Activated B cell treated with CpG ODN at 0.5 μM for 24 hours (primary cell): ENCODE measurements around the gene MYOM3. TPM values are rescaled to one million over a fixed set of nuclear protein-coding genes. Genes with fewer than 3 reads are reported as not detected.

ENCODE experiments used
- ATAC-seq: fragments of 200-7000 bp; cut with Tn5 transposase; one replicate; pipeline ENCODE4 v1.10.0; 2021; ENCODE audit warnings: low read depth, mild to moderate bottlenecking, moderate library complexity
- CTCF ChIA-PET: fragments of 350-600 bp; sonication (Branson Sonifier 250); formaldehyde crosslinking; loops from one replicate; lab custom pipeline; 2021; ENCODE audit warnings: antibody characterized with exemption; lab: Charles Lee
- POLR2A ChIA-PET: fragments of 350-600 bp; sonication (Branson Sonifier 250); formaldehyde crosslinking; loops from one replicate; lab custom pipeline; 2021; ENCODE audit warnings: antibody characterized with exemption; lab: Charles Lee
- DNase-seq: peaks from one replicate; pipeline ENCODE4 v3.0.0; 2022
- H3K27ac Mint-ChIP-seq: one replicate; pipeline ENCODE4 v1.8.0; 2020; ENCODE audit warnings: mixed read lengths
- H3K27me3 Mint-ChIP-seq: one replicate; pipeline ENCODE4 v1.8.0; 2021; ENCODE audit warnings: mixed read lengths
- H3K36me3 Mint-ChIP-seq: one replicate; pipeline ENCODE4 v1.8.0; 2021; ENCODE audit warnings: low read depth, mixed read lengths
- H3K4me1 Mint-ChIP-seq: one replicate; pipeline ENCODE4 v1.8.0; 2021; ENCODE audit warnings: mixed read lengths
- H3K4me3 Mint-ChIP-seq: one replicate; pipeline ENCODE4 v1.8.0; 2020; ENCODE audit warnings: mild to moderate bottlenecking, mixed read lengths
- H3K9me3 Mint-ChIP-seq: one replicate; pipeline ENCODE4 v1.8.0; 2020; ENCODE audit warnings: mixed read lengths
- intact Hi-C: fragments of 100-400 bp; cut with micrococcal nuclease; formaldehyde crosslinking; loops from one replicate; pipeline ENCODE4 v1.15.1; 2024
- total RNA-seq: library from RNA; stranded (reverse); gene quantifications from 2 replicates; pipeline ENCODE4 v1.2.3, GENCODE V29; 2022
- TF ChIP-seq, protein P1 (sequence below): fragments of 200-600 bp; IDR thresholded peaks from one replicate; pipeline ENCODE4 v1.8.0; 2022; ENCODE audit warnings: antibody characterized with exemption, mild to moderate bottlenecking

Gene MYOM3
- total RNA-seq, 1 donor from 2014 or later = not detected

DNA sequence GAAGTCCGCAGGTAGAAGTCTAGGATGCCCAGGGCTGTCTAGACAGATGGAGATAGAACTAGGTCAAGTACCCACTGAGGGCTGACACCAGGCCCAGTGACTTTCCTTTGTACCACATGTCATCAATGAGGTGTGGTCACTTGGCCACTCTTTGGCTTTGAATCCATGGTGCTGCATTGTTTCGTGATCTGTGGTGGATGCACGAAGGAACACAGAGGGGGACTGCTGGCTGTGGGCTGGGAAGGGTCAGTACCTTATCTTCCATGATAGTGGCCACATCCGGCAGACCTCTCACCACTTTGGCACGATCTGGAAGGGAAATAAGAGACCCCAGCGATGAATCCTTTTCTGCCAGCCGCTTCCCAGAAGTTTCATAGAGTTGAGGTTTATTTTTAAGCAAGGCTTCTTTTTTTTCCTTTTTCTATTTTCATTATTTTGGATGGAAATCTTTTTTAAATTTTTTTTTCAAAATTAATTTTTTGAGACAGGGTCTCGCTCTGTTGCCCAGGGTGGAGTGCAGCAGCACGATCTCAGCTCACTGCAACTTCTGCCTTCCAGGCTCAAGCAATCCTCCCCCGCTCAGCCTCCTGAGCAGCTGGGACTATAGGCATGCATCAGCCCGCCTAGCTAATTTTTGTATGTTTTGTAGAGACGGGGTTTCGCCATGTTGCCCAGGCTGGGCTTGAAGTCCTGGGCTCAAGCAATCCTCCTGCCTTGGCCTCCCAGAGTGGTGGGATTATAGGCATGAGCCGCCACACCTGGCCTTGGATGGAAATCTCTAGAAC is 53.1 kb downstream of the MYOM3 start:
- H3K27me3 Mint-ChIP-seq = no peaks in the 10 kb centered on the region
- TF ChIP-seq, protein P1, sequence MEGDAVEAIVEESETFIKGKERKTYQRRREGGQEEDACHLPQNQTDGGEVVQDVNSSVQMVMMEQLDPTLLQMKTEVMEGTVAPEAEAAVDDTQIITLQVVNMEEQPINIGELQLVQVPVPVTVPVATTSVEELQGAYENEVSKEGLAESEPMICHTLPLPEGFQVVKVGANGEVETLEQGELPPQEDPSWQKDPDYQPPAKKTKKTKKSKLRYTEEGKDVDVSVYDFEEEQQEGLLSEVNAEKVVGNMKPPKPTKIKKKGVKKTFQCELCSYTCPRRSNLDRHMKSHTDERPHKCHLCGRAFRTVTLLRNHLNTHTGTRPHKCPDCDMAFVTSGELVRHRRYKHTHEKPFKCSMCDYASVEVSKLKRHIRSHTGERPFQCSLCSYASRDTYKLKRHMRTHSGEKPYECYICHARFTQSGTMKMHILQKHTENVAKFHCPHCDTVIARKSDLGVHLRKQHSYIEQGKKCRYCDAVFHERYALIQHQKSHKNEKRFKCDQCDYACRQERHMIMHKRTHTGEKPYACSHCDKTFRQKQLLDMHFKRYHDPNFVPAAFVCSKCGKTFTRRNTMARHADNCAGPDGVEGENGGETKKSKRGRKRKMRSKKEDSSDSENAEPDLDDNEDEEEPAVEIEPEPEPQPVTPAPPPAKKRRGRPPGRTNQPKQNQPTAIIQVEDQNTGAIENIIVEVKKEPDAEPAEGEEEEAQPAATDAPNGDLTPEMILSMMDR = no peak
- no peak overlapping the region for H3K27ac Mint-ChIP-seq
- no peaks in the 10 kb centered on the region for H3K4me1 Mint-ChIP-seq
- ChIA-PET POLR2A (no interaction called here), CTCF (no interaction called here)
- intact Hi-C loops = no loop called here
- no peak overlapping the region for H3K4me3 Mint-ChIP-seq
- no peak for ATAC-seq
- no peaks in the 10 kb centered on the region for H3K36me3 Mint-ChIP-seq
- no peak for DNase-seq
- peaks cover 5% of the 10 kb centered on the region for H3K9me3 Mint-ChIP-seq

DNA sequence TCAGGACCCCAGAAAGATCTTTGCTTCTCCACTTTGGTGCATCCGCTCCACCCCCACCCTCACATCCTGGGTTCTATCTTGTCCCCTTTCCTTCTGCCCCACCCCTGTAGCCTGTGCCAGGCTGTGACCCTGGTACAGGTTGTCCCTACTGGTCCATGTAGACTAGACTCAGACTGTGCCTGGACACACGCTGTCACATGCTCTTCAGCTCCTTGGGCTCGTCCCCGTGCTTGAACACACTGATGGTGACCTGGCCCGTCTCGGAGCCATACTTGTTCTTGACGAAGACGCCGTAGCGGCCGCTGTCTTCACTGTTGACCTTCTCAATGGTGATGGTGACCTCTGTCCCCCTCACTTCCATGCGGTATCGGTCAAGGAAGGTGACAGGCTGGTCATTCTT is 54.8 kb downstream of the MYOM3 start:
- H3K27me3 Mint-ChIP-seq = no peaks in the 10 kb centered on the region
- intact Hi-C loops = no loop called here
- H3K4me3 Mint-ChIP-seq = no peak overlapping the region
- DNase-seq = no peak
- H3K4me1 Mint-ChIP-seq = no peaks in the 10 kb centered on the region
- ChIA-PET POLR2A (no interaction called here), CTCF (no interaction called here)
- no peak overlapping the region for H3K27ac Mint-ChIP-seq
- H3K36me3 Mint-ChIP-seq = no peaks in the 10 kb centered on the region
- H3K9me3 Mint-ChIP-seq = peaks cover 1% of the 10 kb centered on the region
- ATAC-seq = no peak
- TF ChIP-seq, protein P1 = no peak

DNA sequence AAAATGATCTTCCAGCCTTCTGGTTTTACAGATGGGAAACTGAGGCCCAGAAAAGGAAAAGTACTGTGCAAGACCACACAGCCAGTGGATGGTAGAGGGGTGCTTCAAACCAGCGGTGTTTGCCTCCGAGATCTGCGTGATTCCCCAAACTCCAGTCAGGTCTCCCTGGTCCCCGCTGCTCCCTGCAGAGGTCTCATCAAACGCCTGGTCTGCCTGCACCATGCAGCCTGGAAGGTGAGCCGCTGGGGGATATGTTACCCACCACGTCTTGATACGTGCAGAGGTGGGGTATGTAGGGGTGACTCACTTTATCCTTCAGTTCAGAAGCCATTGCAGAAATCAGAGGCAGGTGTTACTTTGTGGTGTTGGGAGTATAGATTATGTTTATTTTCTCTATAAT is 56.3 kb downstream of the MYOM3 start:
- DNase-seq (no peak), ATAC-seq (no peak)
- intact Hi-C loops = no loop called here
- ChIA-PET CTCF (no interaction called here), POLR2A (no interaction called here)
- H3K9me3 Mint-ChIP-seq = no peaks in the 10 kb centered on the region
- H3K4me1 Mint-ChIP-seq = no peaks in the 10 kb centered on the region
- no peak overlapping the region for H3K27ac Mint-ChIP-seq
- no peak overlapping the region for H3K4me3 Mint-ChIP-seq
- H3K27me3 Mint-ChIP-seq = peaks cover 2% of the 10 kb centered on the region
- TF ChIP-seq, protein P1 = no peak
- H3K36me3 Mint-ChIP-seq = no peaks in the 10 kb centered on the region

DNA sequence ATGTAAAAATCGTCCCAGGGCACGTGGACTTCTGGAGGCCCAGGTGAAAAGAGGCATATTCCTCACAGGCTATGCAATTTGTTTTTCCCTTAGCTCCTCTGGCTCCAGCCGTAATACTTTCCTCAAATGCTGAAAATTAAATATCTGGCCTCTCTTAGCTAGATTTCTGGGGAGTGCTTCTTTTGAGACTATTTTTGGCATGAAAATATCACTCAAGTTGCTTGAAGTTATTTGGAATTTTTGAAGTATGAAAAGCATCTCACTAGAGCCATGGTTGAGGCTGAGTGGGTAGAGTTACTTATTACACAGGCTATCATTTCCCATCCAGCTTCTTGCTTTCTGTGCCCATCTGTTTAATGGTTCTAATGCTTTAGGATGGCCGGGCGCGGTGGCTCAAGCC is 59.7 kb downstream of the MYOM3 start:
- Mint-ChIP-seq H3K27ac (no peak overlapping the region), H3K9me3 (no peaks in the 10 kb centered on the region), H3K27me3 (peaks cover 3% of the 10 kb centered on the region), H3K4me1 (no peaks in the 10 kb centered on the region), H3K4me3 (no peak overlapping the region), H3K36me3 (no peaks in the 10 kb centered on the region)
- CTCF ChIA-PET = no interaction called here
- TF ChIP-seq, protein P1 = no peak
- no peak for ATAC-seq
- DNase-seq = no peak
- intact Hi-C loops = no loop called here
- POLR2A ChIA-PET = no interaction called here

DNA sequence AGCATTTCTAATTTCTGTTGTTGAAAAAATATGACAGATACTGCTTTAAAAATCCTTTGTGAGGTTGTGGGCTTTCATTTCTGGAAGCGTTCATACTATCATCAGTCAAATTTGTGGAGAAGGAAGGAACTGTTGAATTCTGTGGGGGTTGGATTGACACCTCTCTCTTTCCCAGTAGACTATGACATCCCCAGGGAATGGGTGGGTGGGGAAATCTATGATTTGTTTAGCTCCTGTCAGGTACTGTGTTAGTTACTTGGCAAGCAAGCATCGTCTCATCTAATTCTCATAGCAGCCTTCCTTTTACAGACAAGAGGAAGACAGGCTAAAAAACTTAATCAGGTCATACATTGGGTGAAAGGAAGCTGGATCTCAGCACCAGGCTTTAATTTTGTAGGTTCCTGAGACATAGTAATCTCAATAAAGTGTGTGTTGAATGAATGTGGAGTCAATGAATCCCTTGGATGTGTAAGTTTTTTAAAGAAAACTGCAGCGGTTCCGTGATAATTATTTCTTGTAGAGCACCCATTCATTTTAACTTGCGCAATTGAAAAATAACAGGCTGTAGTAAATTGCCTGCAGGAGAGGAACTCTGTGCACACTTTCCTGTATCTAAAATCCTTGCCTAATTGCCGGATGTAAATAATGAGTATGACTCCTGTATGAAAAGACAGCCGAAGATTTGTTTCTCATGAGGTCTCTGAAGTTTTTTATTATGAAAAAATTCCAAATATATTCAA is 60.6 kb downstream of the MYOM3 start:
- Mint-ChIP-seq H3K27ac (no peak overlapping the region), H3K9me3 (no peaks in the 10 kb centered on the region), H3K36me3 (no peaks in the 10 kb centered on the region), H3K27me3 (peaks cover 5% of the 10 kb centered on the region), H3K4me3 (no peak overlapping the region), H3K4me1 (no peaks in the 10 kb centered on the region)
- CTCF ChIA-PET = no interaction called here
- DNase-seq (no peak), ATAC-seq (no peak)
- intact Hi-C loops = no loop called here
- POLR2A ChIA-PET = no interaction called here
- TF ChIP-seq, protein P1 = no peak
